Liver (tissue), 9 donors: ENCODE measurements around the gene TUBB3. TPM values are rescaled to one million over a fixed set of nuclear protein-coding genes. Genes with fewer than 3 reads are reported as not detected.

Experiments
- DNase-seq: peaks from one replicate; pipeline ENCODE4 v3.0.0-alpha.2; 2017; ENCODE audit warnings: low spot score
- H3K27ac ChIP-seq, 2 donors: one replicate each; pipeline ENCODE4 v1.7.0; 2013; ENCODE audit warnings: inconsistent platforms in 2 of 2, low read length in 2 of 2, control low read depth in 1 of 2, low read depth in 1 of 2, mild to moderate bottlenecking in 1 of 2
- H3K27me3 ChIP-seq, 4 donors: one replicate each; pipeline versions ENCODE4 v1.6.1 to v1.7.0; 2013; ENCODE audit warnings: low read length in 3 of 4, inconsistent platforms in 1 of 4, mild to moderate bottlenecking in 1 of 4, moderate library complexity in 1 of 4; ENCODE audit not compliant: control insufficient read depth in 4 of 4, insufficient read depth in 4 of 4
- H3K36me3 ChIP-seq, 4 donors: one replicate each; pipeline versions ENCODE4 v1.6.1 to v1.7.0; 2013; ENCODE audit warnings: low read length in 3 of 4, mild to moderate bottlenecking in 3 of 4, low read depth in 1 of 4, moderate library complexity in 1 of 4; ENCODE audit not compliant: control insufficient read depth in 4 of 4, insufficient read depth in 3 of 4
- H3K4me1 ChIP-seq, 4 donors: one replicate each; pipeline versions ENCODE4 v1.6.1 to v1.7.0; 2013; ENCODE audit warnings: low read length in 3 of 4, mild to moderate bottlenecking in 3 of 4, moderate library complexity in 1 of 4; ENCODE audit not compliant: control insufficient read depth in 4 of 4, insufficient read depth in 4 of 4
- H3K4me3 ChIP-seq, 3 donors: one replicate each; pipeline versions ENCODE4 v1.6.1 to v1.7.0; 2013; ENCODE audit warnings: low read length in 3 of 3, control low read depth in 1 of 3, low read depth in 1 of 3, mild to moderate bottlenecking in 1 of 3
- H3K9ac ChIP-seq, 2 donors: one replicate each; pipeline ENCODE4 v1.7.0; 2013; ENCODE audit warnings: low read length in 2 of 2, mild to moderate bottlenecking in 2 of 2, moderate library complexity in 2 of 2, control low read depth in 1 of 2, low read depth in 1 of 2
- H3K9me3 ChIP-seq, 4 donors: one replicate each; pipeline versions ENCODE4 v1.6.1 to v1.7.0; 2013; ENCODE audit warnings: low read length in 3 of 4; ENCODE audit not compliant: control insufficient read depth in 4 of 4
- FOXA1 ChIP-seq: IDR thresholded peaks from 2 replicates; pipeline ENCODE4 v1.6.1; 2016; ENCODE audit warnings: antibody characterized with exemption
- HNF4G ChIP-seq: IDR thresholded peaks from 2 replicates; pipeline ENCODE4 v1.6.1; 2016; ENCODE audit warnings: antibody characterized with exemption
- JUND ChIP-seq, 2 donors: IDR thresholded peaks; 2 replicates each; pipeline ENCODE4 v1.6.1; 2016; ENCODE audit warnings: antibody characterized with exemption in 2 of 2
- NR2F2 ChIP-seq: IDR thresholded peaks from 2 replicates; pipeline ENCODE4 v1.6.1; 2016; ENCODE audit warnings: antibody characterized with exemption
- SP1 ChIP-seq: IDR thresholded peaks from 2 replicates; pipeline ENCODE4 v1.6.1; 2018; ENCODE audit warnings: antibody characterized with exemption, mild to moderate bottlenecking
- TAF1 ChIP-seq: conservative IDR thresholded peaks from 2 replicates; pipeline ENCODE4 v1.6.1; 2016; ENCODE audit warnings: antibody characterized with exemption, mild to moderate bottlenecking
- YY1 ChIP-seq: IDR thresholded peaks from 2 replicates; pipeline ENCODE4 v1.6.1; 2016; ENCODE audit warnings: antibody characterized with exemption, mild to moderate bottlenecking
- WGBS: extraction: QIAGEN DNeasy Blood & Tissue Kit; methylation state at CpG from one replicate; pipeline ENCODE4 v1.1.7; 2013; 5-methylcytosine and 5-hydroxymethylcytosine counted together
- polyA plus RNA-seq, 2 donors: library from polyadenylated mRNA; stranded (reverse) in 1 of 2; unstranded in 1 of 2; fragments of 200-250 nt in 1 of 2; fragments of >200 nt in 1 of 2; fragmentation: Nextera tagmentation in 1 of 2; extraction: Ambion mirVana in 1 of 2; gene quantifications; one replicate each; pipeline versions ENCODE4 v1.2.1 to v1.2.3, GENCODE V29; 2013 to 2015
- total RNA-seq, 2 donors: library from RNA; depleted of rRNA; stranded (reverse); fragments of >200 nt; gene quantifications; one replicate each; pipeline ENCODE4 v1.2.3, GENCODE V29; 2014
- TF ChIP-seq, protein P1 (sequence below): IDR thresholded peaks from 2 replicates; pipeline ENCODE4 v1.6.1; 2016; ENCODE audit warnings: antibody characterized with exemption
- TF ChIP-seq, protein P2 (sequence below): IDR thresholded peaks from 2 replicates; pipeline ENCODE4 v1.6.1; 2016; ENCODE audit warnings: antibody characterized with exemption
- TF ChIP-seq, protein P3 (sequence below): IDR thresholded peaks from 2 replicates; pipeline ENCODE4 v1.6.1; 2016; ENCODE audit warnings: antibody characterized with exemption, mild to moderate bottlenecking
- TF ChIP-seq, protein P4 (sequence below): fragments of 150-350 bp; IDR thresholded peaks from 2 replicates; pipeline ENCODE4 v1.5.1; 2017; ENCODE audit warnings: improper control_type of control experiment, low read depth, low read length; ENCODE audit not compliant: missing input control
- TF ChIP-seq, protein P5 (sequence below): IDR thresholded peaks from 2 replicates; pipeline ENCODE4 v1.6.1; 2016; ENCODE audit warnings: antibody characterized with exemption
- donor health status: healthy.
- donor health status: healthy.
- donor health status: healthy.
- donor health status: healthy.
- donor health status: healthy.

The TUBB3 gene
- total and polyA plus RNA-seq, 4 donors: 0.17 to 0.89 (median 0.25) TPM; not detected in 1

DNA sequence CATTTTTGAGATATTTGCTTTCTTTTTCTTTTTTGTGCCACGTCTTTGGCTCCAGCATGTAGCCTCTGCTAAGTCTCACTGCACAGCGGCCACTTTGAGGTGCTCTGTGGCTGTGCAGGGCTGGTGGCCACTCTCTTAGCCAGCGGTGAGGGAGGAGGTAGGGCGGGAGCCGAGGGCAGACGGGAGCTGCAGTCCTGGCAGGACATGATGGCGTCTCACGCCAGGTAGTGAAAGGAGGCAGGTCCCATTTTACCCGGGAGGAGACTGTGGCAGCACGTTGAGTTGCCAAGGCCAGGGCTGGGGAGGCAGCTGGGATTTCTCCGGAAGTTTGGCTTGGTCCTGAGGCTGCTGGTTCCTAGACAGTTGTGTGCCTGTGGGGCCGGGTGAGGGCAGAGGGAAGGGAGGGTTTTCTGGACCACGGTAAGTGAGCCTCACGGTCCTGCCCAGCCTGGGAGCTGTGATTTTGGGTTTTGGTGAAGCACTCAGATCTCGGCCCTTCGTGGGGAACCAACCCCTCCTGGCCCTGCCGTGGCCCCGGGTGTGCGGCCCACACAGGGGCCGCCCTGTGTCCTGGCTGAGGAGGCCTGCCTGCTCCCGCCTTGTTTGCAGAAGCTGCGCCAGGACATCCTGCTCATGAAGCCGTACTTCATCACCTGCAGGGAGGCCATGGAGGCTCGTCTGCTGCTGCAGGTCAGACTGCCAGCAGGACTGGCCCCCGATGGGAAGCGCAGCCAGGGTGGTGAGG is 39.8 kb downstream of the TUBB3 start (continued):
- TF ChIP-seq, protein P1, sequence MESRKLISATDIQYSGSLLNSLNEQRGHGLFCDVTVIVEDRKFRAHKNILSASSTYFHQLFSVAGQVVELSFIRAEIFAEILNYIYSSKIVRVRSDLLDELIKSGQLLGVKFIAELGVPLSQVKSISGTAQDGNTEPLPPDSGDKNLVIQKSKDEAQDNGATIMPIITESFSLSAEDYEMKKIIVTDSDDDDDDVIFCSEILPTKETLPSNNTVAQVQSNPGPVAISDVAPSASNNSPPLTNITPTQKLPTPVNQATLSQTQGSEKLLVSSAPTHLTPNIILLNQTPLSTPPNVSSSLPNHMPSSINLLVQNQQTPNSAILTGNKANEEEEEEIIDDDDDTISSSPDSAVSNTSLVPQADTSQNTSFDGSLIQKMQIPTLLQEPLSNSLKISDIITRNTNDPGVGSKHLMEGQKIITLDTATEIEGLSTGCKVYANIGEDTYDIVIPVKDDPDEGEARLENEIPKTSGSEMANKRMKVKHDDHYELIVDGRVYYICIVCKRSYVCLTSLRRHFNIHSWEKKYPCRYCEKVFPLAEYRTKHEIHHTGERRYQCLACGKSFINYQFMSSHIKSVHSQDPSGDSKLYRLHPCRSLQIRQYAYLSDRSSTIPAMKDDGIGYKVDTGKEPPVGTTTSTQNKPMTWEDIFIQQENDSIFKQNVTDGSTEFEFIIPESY: no peak

DNA sequence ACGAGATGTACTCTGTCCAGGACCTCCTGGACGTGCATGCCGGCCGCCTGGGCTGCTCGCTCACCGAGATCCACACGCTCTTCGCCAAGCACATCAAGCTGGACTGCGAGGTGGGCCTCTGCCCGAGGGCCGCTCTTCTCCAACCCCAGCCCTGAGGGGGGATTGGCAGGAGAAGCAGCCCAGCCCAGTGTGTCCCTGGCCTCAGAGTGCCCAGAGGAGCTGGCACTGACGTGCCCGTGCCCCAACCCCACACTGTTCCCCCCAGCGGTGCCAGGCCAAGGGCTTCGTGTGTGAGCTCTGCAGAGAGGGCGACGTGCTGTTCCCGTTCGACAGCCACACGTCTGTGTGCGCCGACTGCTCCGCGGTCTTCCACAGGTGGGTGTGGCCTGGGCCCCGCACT is 41.1 kb downstream of the TUBB3 start:
- Histone ChIP-seq H3K9ac (no peak overlapping the region), H3K4me1 (no peaks in the 10 kb centered on the region), H3K27me3 (no peaks in the 10 kb centered on the region), H3K36me3 (peaks cover 0 to 31% (median 1%) of the 10 kb centered on the region in 4 donors), H3K4me3 (no peak overlapping the region), H3K27ac (no peak overlapping the region), H3K9me3 (no peaks in the 10 kb centered on the region)
- TF ChIP-seq HNF4G (no peak), JUND (IDR thresholded peaks at IDR 0.05) (no peak), NR2F2 (no peak), FOXA1 (no peak)
- TF ChIP-seq, protein P2, sequence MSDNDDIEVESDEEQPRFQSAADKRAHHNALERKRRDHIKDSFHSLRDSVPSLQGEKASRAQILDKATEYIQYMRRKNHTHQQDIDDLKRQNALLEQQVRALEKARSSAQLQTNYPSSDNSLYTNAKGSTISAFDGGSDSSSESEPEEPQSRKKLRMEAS: no peak
- TF ChIP-seq, protein P1: no peak
- TF ChIP-seq, protein P3, sequence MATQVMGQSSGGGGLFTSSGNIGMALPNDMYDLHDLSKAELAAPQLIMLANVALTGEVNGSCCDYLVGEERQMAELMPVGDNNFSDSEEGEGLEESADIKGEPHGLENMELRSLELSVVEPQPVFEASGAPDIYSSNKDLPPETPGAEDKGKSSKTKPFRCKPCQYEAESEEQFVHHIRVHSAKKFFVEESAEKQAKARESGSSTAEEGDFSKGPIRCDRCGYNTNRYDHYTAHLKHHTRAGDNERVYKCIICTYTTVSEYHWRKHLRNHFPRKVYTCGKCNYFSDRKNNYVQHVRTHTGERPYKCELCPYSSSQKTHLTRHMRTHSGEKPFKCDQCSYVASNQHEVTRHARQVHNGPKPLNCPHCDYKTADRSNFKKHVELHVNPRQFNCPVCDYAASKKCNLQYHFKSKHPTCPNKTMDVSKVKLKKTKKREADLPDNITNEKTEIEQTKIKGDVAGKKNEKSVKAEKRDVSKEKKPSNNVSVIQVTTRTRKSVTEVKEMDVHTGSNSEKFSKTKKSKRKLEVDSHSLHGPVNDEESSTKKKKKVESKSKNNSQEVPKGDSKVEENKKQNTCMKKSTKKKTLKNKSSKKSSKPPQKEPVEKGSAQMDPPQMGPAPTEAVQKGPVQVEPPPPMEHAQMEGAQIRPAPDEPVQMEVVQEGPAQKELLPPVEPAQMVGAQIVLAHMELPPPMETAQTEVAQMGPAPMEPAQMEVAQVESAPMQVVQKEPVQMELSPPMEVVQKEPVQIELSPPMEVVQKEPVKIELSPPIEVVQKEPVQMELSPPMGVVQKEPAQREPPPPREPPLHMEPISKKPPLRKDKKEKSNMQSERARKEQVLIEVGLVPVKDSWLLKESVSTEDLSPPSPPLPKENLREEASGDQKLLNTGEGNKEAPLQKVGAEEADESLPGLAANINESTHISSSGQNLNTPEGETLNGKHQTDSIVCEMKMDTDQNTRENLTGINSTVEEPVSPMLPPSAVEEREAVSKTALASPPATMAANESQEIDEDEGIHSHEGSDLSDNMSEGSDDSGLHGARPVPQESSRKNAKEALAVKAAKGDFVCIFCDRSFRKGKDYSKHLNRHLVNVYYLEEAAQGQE: no peak
- DNase-seq: no peak
- 94% methylated on average over 25 of the region's 25 CpGs for WGBS

DNA sequence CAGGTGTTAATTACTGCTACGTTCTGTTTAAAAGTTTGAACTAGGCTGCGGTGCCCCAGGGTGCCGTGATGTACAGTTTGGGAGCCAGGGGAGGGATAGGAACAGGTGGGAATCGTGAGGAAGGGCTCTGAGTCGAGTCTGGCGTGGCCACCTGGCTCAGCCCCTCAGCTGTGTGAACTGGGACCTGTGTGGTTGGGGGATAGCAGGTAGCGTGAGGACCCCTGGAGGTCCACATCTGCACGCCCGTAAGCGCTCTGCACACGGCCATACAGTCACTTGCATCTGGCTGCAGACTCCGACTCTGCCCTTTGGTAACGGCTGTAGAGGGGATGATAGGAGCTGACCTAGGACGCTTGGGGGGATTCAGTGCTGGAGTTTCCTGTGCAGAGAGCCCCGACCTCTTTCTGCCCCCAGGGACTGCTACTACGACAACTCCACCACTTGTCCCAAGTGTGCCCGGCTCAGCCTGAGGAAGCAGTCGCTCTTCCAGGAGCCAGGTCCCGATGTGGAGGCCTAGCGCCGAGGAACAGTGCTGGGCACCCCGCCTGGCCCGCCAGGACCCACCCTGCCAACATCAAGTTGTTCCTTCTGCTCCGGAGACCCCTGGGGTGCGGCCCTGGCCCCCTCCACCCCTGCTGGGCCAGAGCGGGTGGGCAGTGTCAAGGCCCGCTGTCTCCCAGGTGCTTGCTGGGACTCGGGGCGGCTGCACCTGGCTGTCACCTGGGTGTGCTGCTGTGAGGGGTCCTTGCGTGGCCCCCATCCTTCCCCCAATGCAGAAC is 42.5 kb downstream of the TUBB3 start:
- H3K36me3 ChIP-seq: peaks cover 0 to 25% (median 1%) of the 10 kb centered on the region in 4 donors
- no peak for TF ChIP-seq YY1
- TF ChIP-seq, protein P2: no peak
- no peak for TF ChIP-seq NR2F2
- TF ChIP-seq TAF1: no peak
- TF ChIP-seq, protein P4, sequence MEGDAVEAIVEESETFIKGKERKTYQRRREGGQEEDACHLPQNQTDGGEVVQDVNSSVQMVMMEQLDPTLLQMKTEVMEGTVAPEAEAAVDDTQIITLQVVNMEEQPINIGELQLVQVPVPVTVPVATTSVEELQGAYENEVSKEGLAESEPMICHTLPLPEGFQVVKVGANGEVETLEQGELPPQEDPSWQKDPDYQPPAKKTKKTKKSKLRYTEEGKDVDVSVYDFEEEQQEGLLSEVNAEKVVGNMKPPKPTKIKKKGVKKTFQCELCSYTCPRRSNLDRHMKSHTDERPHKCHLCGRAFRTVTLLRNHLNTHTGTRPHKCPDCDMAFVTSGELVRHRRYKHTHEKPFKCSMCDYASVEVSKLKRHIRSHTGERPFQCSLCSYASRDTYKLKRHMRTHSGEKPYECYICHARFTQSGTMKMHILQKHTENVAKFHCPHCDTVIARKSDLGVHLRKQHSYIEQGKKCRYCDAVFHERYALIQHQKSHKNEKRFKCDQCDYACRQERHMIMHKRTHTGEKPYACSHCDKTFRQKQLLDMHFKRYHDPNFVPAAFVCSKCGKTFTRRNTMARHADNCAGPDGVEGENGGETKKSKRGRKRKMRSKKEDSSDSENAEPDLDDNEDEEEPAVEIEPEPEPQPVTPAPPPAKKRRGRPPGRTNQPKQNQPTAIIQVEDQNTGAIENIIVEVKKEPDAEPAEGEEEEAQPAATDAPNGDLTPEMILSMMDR: no peak
- TF ChIP-seq JUND (IDR thresholded peaks at IDR 0.05): no peak
- TF ChIP-seq, protein P5, sequence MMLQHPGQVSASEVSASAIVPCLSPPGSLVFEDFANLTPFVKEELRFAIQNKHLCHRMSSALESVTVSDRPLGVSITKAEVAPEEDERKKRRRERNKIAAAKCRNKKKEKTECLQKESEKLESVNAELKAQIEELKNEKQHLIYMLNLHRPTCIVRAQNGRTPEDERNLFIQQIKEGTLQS: no peak
- TF ChIP-seq SP1: no peak
- H3K4me1 ChIP-seq: peaks cover 0 to 3% (median 0%) of the 10 kb centered on the region in 4 donors
- no peak overlapping the region for H3K9ac ChIP-seq
- H3K27me3 ChIP-seq: no peaks in the 10 kb centered on the region
- no peaks in the 10 kb centered on the region for H3K9me3 ChIP-seq
- 95% methylated on average over 30 of the region's 30 CpGs for WGBS
- H3K4me3 ChIP-seq: no peak overlapping the region
- DNase-seq: no peak
- H3K27ac ChIP-seq: no peak overlapping the region
